ENCODE measurements around the gene CCDC186. TPM values are rescaled to one million over a fixed set of nuclear protein-coding genes. Genes with fewer than 3 reads are reported as not detected.

CCDC186 gene
- total RNA-seq, 1 experiment from 2014 or later: 17.1 TPM

DNA sequence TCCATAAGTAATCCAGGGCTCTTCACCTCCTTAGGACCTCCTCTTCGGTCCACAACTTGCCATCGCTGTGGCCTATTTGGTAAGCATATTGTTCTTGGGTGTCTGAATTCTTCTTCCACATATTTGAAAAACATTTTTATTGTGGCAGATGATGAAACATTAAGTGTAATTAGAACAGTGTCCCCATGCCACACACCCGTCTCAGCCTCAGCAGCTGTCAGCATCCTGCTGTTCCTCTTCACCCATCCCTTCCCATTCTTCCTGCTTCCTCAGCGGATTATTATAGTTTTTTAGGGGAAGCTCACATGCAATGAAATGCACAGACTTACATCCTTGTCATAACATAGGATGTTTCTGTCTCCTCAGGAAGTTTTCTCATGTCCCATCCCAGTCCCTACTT is 25.2 kb upstream of the CCDC186 start:
- Histone ChIP-seq H3K27me3 (ENCODE audit: insufficient read depth, low read length) (peaks cover 19% of the 10 kb centered on the region; the same call in 1 of the 2 replicates), H3K4me1 (ENCODE audit: control insufficient read depth in 1 of 2, insufficient read depth in 2 of 2, low read length in 2 of 2) (no peaks in the 10 kb centered on the region), H4K20me1 (ENCODE audit: insufficient read depth) (no peaks in the 10 kb centered on the region), H3K4me2 (ENCODE audit: low read length) (no peak overlapping the region), H3K36me3 (ENCODE audit: control insufficient read depth in 1 of 2, insufficient read depth in 2 of 2, low read length in 2 of 2) (no peaks in the 10 kb centered on the region), H3K4me3 (replicated peaks in 1 of 2; ENCODE audit: low read depth in 1 of 2, low read length in 2 of 2) (no peak overlapping the region), H3K9ac (ENCODE audit: low read length) (no peak overlapping the region), H3K27ac (ENCODE audit: low read depth, low read length) (no peak overlapping the region), H2AFZ (ENCODE audit: low read depth, low read length, poor library complexity, severe bottlenecking) (no peak overlapping the region), H3K79me2 (ENCODE audit: insufficient read depth, low read length) (no peaks in the 10 kb centered on the region), H3K9me3 (ENCODE audit: control insufficient read depth in 1 of 2, insufficient read depth in 1 of 2, low read depth in 1 of 2, low read length in 2 of 2) (no peaks in the 10 kb centered on the region), H3K9me2 (ENCODE audit: insufficient read depth) (no peaks in the 10 kb centered on the region)
- no peak for TF ChIP-seq SIN3A (IDR thresholded peaks at IDR 0.05; ENCODE audit: low read depth)
- TF ChIP-seq JUND (IDR thresholded peaks at IDR 0.05): no peak
- no peak for TF ChIP-seq FOSL1 (IDR thresholded peaks at IDR 0.05; ENCODE audit: low read depth)
- no peak for TF ChIP-seq SP1 (IDR thresholded peaks at IDR 0.05; ENCODE audit: low read depth)
- no peak for TF ChIP-seq ELF1 (IDR thresholded peaks at IDR 0.05; ENCODE audit: borderline replicate concordance, low read depth)
- no peak for TF ChIP-seq RAD21 (IDR thresholded peaks at IDR 0.05; ENCODE audit: low read depth)
- TF ChIP-seq YY1 (IDR thresholded peaks at IDR 0.05; ENCODE audit: extremely low read depth, insufficient replicate concordance, low read depth, low read length): no peak
- TF ChIP-seq EGR1 (IDR thresholded peaks at IDR 0.05; ENCODE audit: low read depth): no peak
- intact Hi-C loops (cut with micrococcal nuclease): no loop called here
- DNase-seq (ENCODE audit: low read depth, low spot score): no peak
- CTCF ChIA-PET: no interaction called here
- no TSS peak for BruUV-seq (replicated peaks)
- RAD21 ChIA-PET (ENCODE audit: low non-redundant PET in 1 of 2, low total read pairs in 2 of 2, uncharacterized antibody in 2 of 2, unreplicated experiment in 2 of 2): no interaction called here
- ATAC-seq: no peak
- POLR2A ChIA-PET: no interaction called here

DNA sequence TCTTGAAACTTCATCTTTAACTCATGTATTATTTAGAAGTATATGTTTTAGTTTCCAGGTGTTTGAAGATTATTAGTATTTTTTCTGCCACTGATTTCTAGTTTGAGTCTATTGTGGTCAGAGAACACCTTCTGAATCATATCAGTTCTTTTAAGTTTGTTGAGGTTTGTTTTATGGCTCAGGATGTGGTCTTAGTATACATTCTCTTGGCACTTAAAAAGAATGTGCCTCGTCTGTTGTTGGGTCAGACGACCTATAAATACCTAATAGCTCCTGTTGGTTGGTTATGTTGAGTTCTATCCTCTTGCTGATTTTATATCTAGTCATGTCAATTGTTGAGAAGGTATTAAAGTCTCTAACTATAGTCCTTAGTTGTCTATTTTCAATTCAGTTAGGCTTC is 21.1 kb upstream of the CCDC186 start:
- Histone ChIP-seq H2AFZ (ENCODE audit: low read depth, low read length, poor library complexity, severe bottlenecking) (no peak overlapping the region), H3K79me2 (ENCODE audit: insufficient read depth, low read length) (no peaks in the 10 kb centered on the region), H3K9me3 (ENCODE audit: control insufficient read depth in 1 of 2, insufficient read depth in 1 of 2, low read depth in 1 of 2, low read length in 2 of 2) (no peaks in the 10 kb centered on the region), H3K36me3 (ENCODE audit: control insufficient read depth in 1 of 2, insufficient read depth in 2 of 2, low read length in 2 of 2) (no peaks in the 10 kb centered on the region), H3K27ac (ENCODE audit: low read depth, low read length) (no peak overlapping the region), H3K9ac (ENCODE audit: low read length) (no peak overlapping the region), H3K4me3 (replicated peaks in 1 of 2; ENCODE audit: low read depth in 1 of 2, low read length in 2 of 2) (no peak overlapping the region), H3K9me2 (ENCODE audit: insufficient read depth) (no peaks in the 10 kb centered on the region), H3K4me1 (ENCODE audit: control insufficient read depth in 1 of 2, insufficient read depth in 2 of 2, low read length in 2 of 2) (no peaks in the 10 kb centered on the region), H3K4me2 (ENCODE audit: low read length) (no peak overlapping the region), H4K20me1 (ENCODE audit: insufficient read depth) (no peaks in the 10 kb centered on the region), H3K27me3 (ENCODE audit: insufficient read depth, low read length) (peaks cover 8% of the 10 kb centered on the region; the same call in 1 of the 2 replicates)
- no TSS peak for BruUV-seq (replicated peaks)
- ChIA-PET RAD21 (ENCODE audit: low non-redundant PET in 1 of 2, low total read pairs in 2 of 2, uncharacterized antibody in 2 of 2, unreplicated experiment in 2 of 2) (no interaction called here), CTCF (no interaction called here), POLR2A (no interaction called here)
- DNase-seq (ENCODE audit: low read depth, low spot score) (no peak), ATAC-seq (no peak)
- intact Hi-C loops (cut with micrococcal nuclease): no loop called here
- TF ChIP-seq FOSL1 (IDR thresholded peaks at IDR 0.05; ENCODE audit: low read depth) (no peak), CEBPB (IDR thresholded peaks at IDR 0.05; ENCODE audit: low read depth) (no peak), ZFX (IDR thresholded peaks at IDR 0.05) (no peak), ZNF274 (IDR thresholded peaks at IDR 0.05; ENCODE audit: low read depth, low read length) (no peak), SIN3A (IDR thresholded peaks at IDR 0.05; ENCODE audit: low read depth) (no peak), EGR1 (IDR thresholded peaks at IDR 0.05; ENCODE audit: low read depth) (no peak), TCF7L2 (IDR thresholded peaks at IDR 0.05; ENCODE audit: borderline replicate concordance, extremely low read depth, insufficient read depth, insufficient read length) (no peak), EZH2phosphoT487 (IDR thresholded peaks at IDR 0.05; ENCODE audit: borderline replicate concordance) (no peak), RAD21 (IDR thresholded peaks at IDR 0.05; ENCODE audit: low read depth) (no peak)
- TF ChIP-seq, protein P1, sequence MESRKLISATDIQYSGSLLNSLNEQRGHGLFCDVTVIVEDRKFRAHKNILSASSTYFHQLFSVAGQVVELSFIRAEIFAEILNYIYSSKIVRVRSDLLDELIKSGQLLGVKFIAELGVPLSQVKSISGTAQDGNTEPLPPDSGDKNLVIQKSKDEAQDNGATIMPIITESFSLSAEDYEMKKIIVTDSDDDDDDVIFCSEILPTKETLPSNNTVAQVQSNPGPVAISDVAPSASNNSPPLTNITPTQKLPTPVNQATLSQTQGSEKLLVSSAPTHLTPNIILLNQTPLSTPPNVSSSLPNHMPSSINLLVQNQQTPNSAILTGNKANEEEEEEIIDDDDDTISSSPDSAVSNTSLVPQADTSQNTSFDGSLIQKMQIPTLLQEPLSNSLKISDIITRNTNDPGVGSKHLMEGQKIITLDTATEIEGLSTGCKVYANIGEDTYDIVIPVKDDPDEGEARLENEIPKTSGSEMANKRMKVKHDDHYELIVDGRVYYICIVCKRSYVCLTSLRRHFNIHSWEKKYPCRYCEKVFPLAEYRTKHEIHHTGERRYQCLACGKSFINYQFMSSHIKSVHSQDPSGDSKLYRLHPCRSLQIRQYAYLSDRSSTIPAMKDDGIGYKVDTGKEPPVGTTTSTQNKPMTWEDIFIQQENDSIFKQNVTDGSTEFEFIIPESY (IDR thresholded peaks at IDR 0.05; ENCODE audit: extremely low read depth, insufficient replicate concordance, low read length): no peak
- TF ChIP-seq, protein P2, sequence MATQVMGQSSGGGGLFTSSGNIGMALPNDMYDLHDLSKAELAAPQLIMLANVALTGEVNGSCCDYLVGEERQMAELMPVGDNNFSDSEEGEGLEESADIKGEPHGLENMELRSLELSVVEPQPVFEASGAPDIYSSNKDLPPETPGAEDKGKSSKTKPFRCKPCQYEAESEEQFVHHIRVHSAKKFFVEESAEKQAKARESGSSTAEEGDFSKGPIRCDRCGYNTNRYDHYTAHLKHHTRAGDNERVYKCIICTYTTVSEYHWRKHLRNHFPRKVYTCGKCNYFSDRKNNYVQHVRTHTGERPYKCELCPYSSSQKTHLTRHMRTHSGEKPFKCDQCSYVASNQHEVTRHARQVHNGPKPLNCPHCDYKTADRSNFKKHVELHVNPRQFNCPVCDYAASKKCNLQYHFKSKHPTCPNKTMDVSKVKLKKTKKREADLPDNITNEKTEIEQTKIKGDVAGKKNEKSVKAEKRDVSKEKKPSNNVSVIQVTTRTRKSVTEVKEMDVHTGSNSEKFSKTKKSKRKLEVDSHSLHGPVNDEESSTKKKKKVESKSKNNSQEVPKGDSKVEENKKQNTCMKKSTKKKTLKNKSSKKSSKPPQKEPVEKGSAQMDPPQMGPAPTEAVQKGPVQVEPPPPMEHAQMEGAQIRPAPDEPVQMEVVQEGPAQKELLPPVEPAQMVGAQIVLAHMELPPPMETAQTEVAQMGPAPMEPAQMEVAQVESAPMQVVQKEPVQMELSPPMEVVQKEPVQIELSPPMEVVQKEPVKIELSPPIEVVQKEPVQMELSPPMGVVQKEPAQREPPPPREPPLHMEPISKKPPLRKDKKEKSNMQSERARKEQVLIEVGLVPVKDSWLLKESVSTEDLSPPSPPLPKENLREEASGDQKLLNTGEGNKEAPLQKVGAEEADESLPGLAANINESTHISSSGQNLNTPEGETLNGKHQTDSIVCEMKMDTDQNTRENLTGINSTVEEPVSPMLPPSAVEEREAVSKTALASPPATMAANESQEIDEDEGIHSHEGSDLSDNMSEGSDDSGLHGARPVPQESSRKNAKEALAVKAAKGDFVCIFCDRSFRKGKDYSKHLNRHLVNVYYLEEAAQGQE (IDR thresholded peaks at IDR 0.05; ENCODE audit: low read depth): no peak
